ENCODE results near the gene FXYD4.

Gene FXYD4

GRCh38 chr10:43394868-43395267 lies 23.4 kb downstream of the FXYD4 start:
- TF ChIP-seq, protein P1, sequence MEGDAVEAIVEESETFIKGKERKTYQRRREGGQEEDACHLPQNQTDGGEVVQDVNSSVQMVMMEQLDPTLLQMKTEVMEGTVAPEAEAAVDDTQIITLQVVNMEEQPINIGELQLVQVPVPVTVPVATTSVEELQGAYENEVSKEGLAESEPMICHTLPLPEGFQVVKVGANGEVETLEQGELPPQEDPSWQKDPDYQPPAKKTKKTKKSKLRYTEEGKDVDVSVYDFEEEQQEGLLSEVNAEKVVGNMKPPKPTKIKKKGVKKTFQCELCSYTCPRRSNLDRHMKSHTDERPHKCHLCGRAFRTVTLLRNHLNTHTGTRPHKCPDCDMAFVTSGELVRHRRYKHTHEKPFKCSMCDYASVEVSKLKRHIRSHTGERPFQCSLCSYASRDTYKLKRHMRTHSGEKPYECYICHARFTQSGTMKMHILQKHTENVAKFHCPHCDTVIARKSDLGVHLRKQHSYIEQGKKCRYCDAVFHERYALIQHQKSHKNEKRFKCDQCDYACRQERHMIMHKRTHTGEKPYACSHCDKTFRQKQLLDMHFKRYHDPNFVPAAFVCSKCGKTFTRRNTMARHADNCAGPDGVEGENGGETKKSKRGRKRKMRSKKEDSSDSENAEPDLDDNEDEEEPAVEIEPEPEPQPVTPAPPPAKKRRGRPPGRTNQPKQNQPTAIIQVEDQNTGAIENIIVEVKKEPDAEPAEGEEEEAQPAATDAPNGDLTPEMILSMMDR (IDR thresholded peaks at IDR 0.05; ENCODE audit: low read depth, low read length) = no peak
- peak overlapping the region; percentile 62 to 68 for H3K4me3 ChIP-seq (replicated peaks in 1 of 2; ENCODE audit: low read depth in 2 of 2, low read length in 2 of 2)
- no peak for DNase-seq (ENCODE audit: low read depth in 2 of 2)

- TF ChIP-seq, protein P1 (IDR thresholded peaks at IDR 0.05; ENCODE audit: low read depth, low read length) = no peak
- peak in 1 of 2 donors; percentile 39 for DNase-seq (ENCODE audit: low read depth in 2 of 2)
- peak overlapping the region; percentile 62 to 68 for H3K4me3 ChIP-seq (replicated peaks in 1 of 2; ENCODE audit: low read depth in 2 of 2, low read length in 2 of 2)
Observed at GRCh38 chr10:43395571-43396060, 24.2 kb downstream of the FXYD4 start.

DNA sequence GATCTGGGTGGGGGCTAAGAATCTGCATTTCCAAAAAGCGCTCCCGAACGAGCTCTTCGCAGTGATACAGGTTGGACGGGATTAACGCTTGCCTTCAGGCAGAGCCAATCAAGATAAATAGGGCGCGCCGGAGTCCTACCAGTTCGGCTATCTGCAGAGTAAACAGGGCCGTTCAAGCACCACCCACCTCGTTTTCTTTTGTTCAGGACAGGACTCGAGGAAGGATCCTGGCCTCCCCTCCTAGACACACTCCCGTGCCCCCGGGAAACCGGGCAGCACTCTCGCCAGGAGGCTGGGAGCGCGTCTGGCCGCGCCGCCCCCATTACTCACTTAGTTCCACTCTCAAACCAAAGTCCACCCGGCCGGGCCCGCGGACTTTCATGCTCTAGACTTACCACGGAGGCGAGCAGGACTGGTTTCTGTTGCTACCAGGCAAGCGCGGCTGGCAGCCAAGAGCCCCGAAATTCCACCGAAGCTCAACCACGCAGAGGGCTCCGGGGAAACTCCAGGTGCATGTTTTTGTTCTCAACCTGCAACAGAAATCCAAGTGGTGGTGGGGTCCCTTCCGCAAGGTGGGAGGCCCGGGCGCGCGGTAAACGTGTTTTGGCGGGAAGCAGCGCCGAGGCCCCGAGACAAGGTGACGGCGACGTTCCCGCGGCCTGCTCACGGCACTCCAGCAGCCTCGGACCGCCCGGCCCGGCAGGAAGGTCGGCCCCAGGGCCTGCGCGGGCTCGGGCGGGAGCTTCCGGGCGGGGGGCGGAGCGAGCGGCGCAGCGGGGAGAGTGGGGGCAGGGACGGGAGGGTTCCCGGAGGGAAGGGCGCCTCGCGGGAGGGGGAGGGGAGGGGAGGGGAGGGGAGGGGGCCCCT lies 24.9 kb downstream of the FXYD4 start:
- DNase-seq (ENCODE audit: low read depth in 2 of 2) = peak; percentile 70 to 80
- TF ChIP-seq, protein P1 (IDR thresholded peaks at IDR 0.05; ENCODE audit: low read depth, low read length) = no peak
- H3K4me3 ChIP-seq (replicated peaks in 1 of 2; ENCODE audit: low read depth in 2 of 2, low read length in 2 of 2) = peak overlapping the region; percentile 62 to 68

GRCh38 chr10:43396928-43397624 lies 25.6 kb downstream of the FXYD4 start:
- TF ChIP-seq, protein P1 (IDR thresholded peaks at IDR 0.05; ENCODE audit: low read depth, low read length) = no peak
- peak overlapping the region; percentile 46 to 68 for H3K4me3 ChIP-seq (replicated peaks in 1 of 2; ENCODE audit: low read depth in 2 of 2, low read length in 2 of 2)
- DNase-seq (ENCODE audit: low read depth in 2 of 2) = peak; percentile 81 to 87

- no peak overlapping the region for H3K4me3 ChIP-seq (replicated peaks in 1 of 2; ENCODE audit: low read depth in 2 of 2, low read length in 2 of 2)
- TF ChIP-seq, protein P1 (IDR thresholded peaks at IDR 0.05; ENCODE audit: low read depth, low read length) = no peak
- DNase-seq (ENCODE audit: low read depth in 2 of 2) = no peak
Observed at GRCh38 chr10:43398939-43399319, 27.5 kb downstream of the FXYD4 start.

DNA sequence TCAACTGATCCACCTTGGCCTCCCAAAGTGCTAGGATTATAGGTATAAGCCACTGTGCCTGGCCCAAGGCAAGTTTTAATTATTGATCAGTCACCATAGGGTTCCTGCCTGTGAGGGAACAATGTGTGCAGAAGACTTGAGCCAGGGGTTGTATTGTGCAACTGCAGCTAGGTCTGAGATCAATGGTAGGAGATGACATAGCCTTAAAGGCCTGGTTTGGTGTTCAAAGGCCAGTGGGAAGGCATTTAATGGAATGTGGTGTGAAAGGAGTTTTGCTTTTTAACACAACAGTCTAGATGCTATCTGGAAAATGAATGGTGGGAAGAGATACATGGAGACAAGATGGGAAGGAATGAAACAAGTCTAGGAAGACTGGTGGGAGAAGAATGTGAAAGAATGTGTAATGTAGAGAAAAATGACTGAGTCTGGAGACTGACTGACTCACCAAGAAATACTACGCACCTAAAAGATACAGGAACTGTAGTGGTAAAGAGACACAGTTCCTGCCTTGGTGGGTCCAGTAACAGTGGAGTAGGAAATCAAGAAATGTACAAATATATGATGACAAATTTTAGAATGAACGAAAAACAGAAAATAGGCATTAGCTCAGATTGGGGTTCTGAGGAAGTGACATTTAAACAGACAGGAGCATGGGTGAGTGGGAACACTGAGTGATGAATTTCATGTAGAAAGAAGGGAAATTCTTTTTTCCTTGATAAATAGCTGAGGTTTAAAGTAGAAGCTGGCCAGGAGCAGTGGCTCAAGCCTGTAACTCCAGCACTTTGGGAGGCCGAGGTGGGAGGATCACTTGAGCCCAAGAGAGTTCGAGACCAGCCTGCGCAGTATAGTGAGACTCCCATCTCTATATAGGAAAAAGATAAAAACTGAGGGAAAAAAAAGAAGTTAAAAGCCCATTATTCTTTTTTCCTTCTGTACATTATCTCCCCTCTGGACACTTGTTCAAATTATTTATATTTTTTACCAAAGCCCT lies 28.2 kb downstream of the FXYD4 start:
- TF ChIP-seq, protein P1 (IDR thresholded peaks at IDR 0.05; ENCODE audit: low read depth, low read length) = no peak
- DNase-seq (ENCODE audit: low read depth in 2 of 2) = peak; percentile 41 to 76
- no peak overlapping the region for H3K4me3 ChIP-seq (replicated peaks in 1 of 2; ENCODE audit: low read depth in 2 of 2, low read length in 2 of 2)
